B cell (primary cell): ENCODE data around the gene PATE1. TPM values are rescaled to one million over a fixed set of nuclear protein-coding genes. Genes with fewer than 3 reads are reported as not detected.

Source experiments
- ATAC-seq: fragments of 200-7000 bp; cut with Tn5 transposase; one replicate; pipeline ENCODE4 v1.10.0; 2021; ENCODE audit warnings: low read depth, mild to moderate bottlenecking, moderate number of reproducible peaks, moderate library complexity
- CTCF ChIA-PET: fragments of 350-600 bp; sonication (Branson Sonifier 250); formaldehyde crosslinking; loops from one replicate; lab custom pipeline; 2021; ENCODE audit warnings: antibody characterized with exemption, inconsistent platforms; lab: Charles Lee
- POLR2A ChIA-PET: fragments of 350-600 bp; sonication (Branson Sonifier 250); formaldehyde crosslinking; loops from one replicate; lab custom pipeline; 2021; ENCODE audit warnings: antibody characterized with exemption; lab: Charles Lee
- DNase-seq: peaks from one replicate; pipeline ENCODE4 v3.0.0; 2013
- H2AFZ ChIP-seq: 2 replicates; pipeline ENCODE4 v1.6.1; 2012; ENCODE audit warnings: mild to moderate bottlenecking, low read depth, low read length; ENCODE audit not compliant: insufficient read depth, poor library complexity, severe bottlenecking
- H3K27ac ChIP-seq, 2 donors: 1 replicate in 1 of 2; 2 replicates in 1 of 2; pipeline ENCODE4 v1.5.1; 2012 to 2013; ENCODE audit warnings: low read length in 2 of 2, mild to moderate bottlenecking in 2 of 2, moderate library complexity in 1 of 2
- H3K27me3 ChIP-seq, 4 experiments: fragments of 200-600 bp in 1 of 4; sonication (generic) in 1 of 4; replicated peaks in 1 of 4; 1 replicate in 2 of 4; 2 replicates in 2 of 4; pipeline versions ENCODE4 v1.6.1 to v1.7.0; 2013 to 2016; ENCODE audit warnings: low read length in 3 of 4, mild to moderate bottlenecking in 2 of 4, mixed read lengths in 1 of 4, moderate library complexity in 1 of 4; ENCODE audit not compliant: insufficient read depth in 4 of 4, control insufficient read depth in 3 of 4; ENCODE audit errors: control extremely low read depth in 1 of 4
- H3K36me3 ChIP-seq, 2 experiments: replicated peaks in 1 of 2; 1 replicate in 1 of 2; 2 replicates in 1 of 2; pipeline versions ENCODE4 v1.6.1 to v1.7.1; 2013; ENCODE audit warnings: low read length in 1 of 2; ENCODE audit not compliant: insufficient read depth in 2 of 2, control insufficient read depth in 1 of 2; ENCODE audit errors: control extremely low read depth in 1 of 2, extremely low read depth in 1 of 2
- H3K4me1 ChIP-seq, 2 donors: fragments of 200-600 bp in 1 of 2; sonication (generic) in 1 of 2; 1 replicate in 1 of 2; 2 replicates in 1 of 2; pipeline versions ENCODE4 v1.5.1 to v1.6.1; 2013 to 2017; ENCODE audit warnings: low read length in 2 of 2; ENCODE audit not compliant: control insufficient read depth in 2 of 2, insufficient read depth in 2 of 2
- H3K4me2 ChIP-seq: replicated peaks from 2 replicates; pipeline ENCODE3; 2012; ENCODE audit warnings: mild to moderate bottlenecking, low read depth, low read length; ENCODE audit not compliant: poor library complexity, severe bottlenecking
- H3K4me3 ChIP-seq, 5 experiments: fragments of 200-600 bp in 1 of 5; sonication (generic) in 1 of 5; 1 replicate in 3 of 5; 2 replicates in 2 of 5; pipeline versions ENCODE4 v1.5.1 to v1.7.0; 2011 to 2016; ENCODE audit warnings: low read length in 4 of 5, mild to moderate bottlenecking in 4 of 5, low read depth in 2 of 5, control low read depth in 1 of 5, moderate library complexity in 1 of 5; ENCODE audit not compliant: insufficient read depth in 1 of 5; ENCODE audit errors: control extremely low read depth in 1 of 5, extremely low read depth in 1 of 5
- H3K79me2 ChIP-seq: fragments of 200-600 bp; sonication (generic); one replicate; pipeline ENCODE4 v1.6.0; 2016; ENCODE audit warnings: low read length; ENCODE audit not compliant: control insufficient read depth, insufficient read depth
- H3K9ac ChIP-seq: fragments of 200-600 bp; sonication (generic); 2 replicates; pipeline ENCODE4 v1.6.1; 2017; ENCODE audit warnings: mild to moderate bottlenecking, low read length, moderate library complexity
- H3K9me3 ChIP-seq, 3 donors: one replicate each; pipeline versions ENCODE4 v1.6.1 to v1.7.1; 2013; ENCODE audit warnings: low read length in 2 of 3; ENCODE audit not compliant: control insufficient read depth in 2 of 3, insufficient read depth in 1 of 3; ENCODE audit errors: control extremely low read depth in 1 of 3
- H4K20me1 ChIP-seq: 2 replicates; pipeline ENCODE4 v1.6.0; 2012; ENCODE audit warnings: mild to moderate bottlenecking, low read length; ENCODE audit not compliant: insufficient read depth, control insufficient read depth, poor library complexity, severe bottlenecking
- H3K27ac Mint-ChIP-seq: one replicate; pipeline ENCODE4 v1.8.0; 2021; ENCODE audit warnings: mixed read lengths
- H3K27me3 Mint-ChIP-seq: one replicate; pipeline ENCODE4 v1.8.0; 2021; ENCODE audit warnings: mixed read lengths
- H3K4me1 Mint-ChIP-seq: one replicate; pipeline ENCODE4 v1.8.0; 2021; ENCODE audit warnings: mixed read lengths
- H3K4me3 Mint-ChIP-seq: one replicate; pipeline ENCODE4 v1.8.0; 2021; ENCODE audit warnings: mixed read lengths
- H3K9me3 Mint-ChIP-seq: one replicate; pipeline ENCODE4 v1.8.0; 2022; ENCODE audit warnings: mixed read lengths; ENCODE audit not compliant: insufficient read depth
- CTCF ChIP-seq: fragments of 200-600 bp; IDR thresholded peaks from one replicate; pipeline ENCODE4 v1.8.0; 2022; ENCODE audit warnings: antibody characterized with exemption, mild to moderate bottlenecking
- EZH2 ChIP-seq: IDR thresholded peaks from 2 replicates; pipeline ENCODE4 v1.6.1; 2012; ENCODE audit warnings: borderline replicate concordance, low read depth, mild to moderate bottlenecking, moderate library complexity, low read length; ENCODE audit not compliant: insufficient read depth, poor library complexity, severe bottlenecking
- WGBS: methylation state at CpG from one replicate; pipeline ENCODE4 v1.1.5; 2013; ENCODE audit warnings: missing lambda C conversion rate; ENCODE audit not compliant: insufficient coverage; 5-methylcytosine and 5-hydroxymethylcytosine counted together
- intact Hi-C: fragments of 100-400 bp; cut with micrococcal nuclease; formaldehyde crosslinking; loops from one replicate; pipeline ENCODE4 v1.10.0; 2022
- polyA plus RNA-seq: library from polyadenylated mRNA; depleted of rRNA; stranded (reverse); fragments of >200 nt; gene quantifications from 2 replicates; pipeline ENCODE4 v1.2.3, GENCODE V29; 2012
- total RNA-seq, 2 donors: library from RNA; stranded (reverse); fragments of 120-200 nt in 1 of 2; gene quantifications; 1 replicate in 1 of 2; 2 replicates in 1 of 2; pipeline versions ENCODE4 v1.2.3 to v1.2.4, GENCODE V29; 2013 to 2022

PATE1 gene
- total and polyA plus RNA-seq, 2 donors (not counting 1 experiment from before 2014, with no cell fraction given): not detected

DNA sequence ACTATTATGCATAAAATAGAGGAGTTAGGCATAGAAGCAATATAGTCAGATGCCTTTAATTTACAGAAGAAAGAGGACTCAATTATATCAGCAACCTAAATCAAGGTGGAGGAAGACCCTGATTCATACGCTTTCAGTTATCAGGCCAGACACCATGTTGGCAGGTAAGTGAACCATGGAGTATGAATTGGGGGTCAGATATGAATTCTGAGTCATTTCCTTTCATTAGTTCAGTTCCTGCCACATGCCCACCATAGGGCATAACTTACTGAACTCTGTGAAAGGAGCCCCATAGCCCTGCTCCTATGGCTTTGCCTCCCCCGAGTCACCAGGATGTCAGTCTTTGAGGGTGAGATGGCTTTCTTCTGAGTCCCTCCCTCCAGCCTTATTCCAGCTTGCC, 17.4 kb downstream of the PATE1 start:
- Histone ChIP-seq H3K4me3 (no peak overlapping the region), H3K9ac (no peak overlapping the region), H3K9me3 (peaks cover 0 to 4% (median 0%) of the 10 kb centered on the region in 3 donors), H3K27me3 (peaks cover 0 to 4% (median 0%) of the 10 kb centered on the region in 4 experiments), H3K36me3 (no peaks in the 10 kb centered on the region), H2AFZ (no peak overlapping the region), H3K4me2 (no peak overlapping the region), H4K20me1 (no peaks in the 10 kb centered on the region), H3K4me1 (no peaks in the 10 kb centered on the region), H3K79me2 (no peaks in the 10 kb centered on the region), H3K27ac (no peak overlapping the region)
- DNase-seq: no peak
- Mint-ChIP-seq H3K27ac (no peak overlapping the region), H3K4me1 (no peaks in the 10 kb centered on the region), H3K4me3 (no peak overlapping the region), H3K9me3 (peaks cover 8% of the 10 kb centered on the region), H3K27me3 (peaks cover 13% of the 10 kb centered on the region)
- POLR2A ChIA-PET: no interaction called here
- WGBS: no CpG with 5 or more reads among the region's 2 CpGs
- CTCF ChIA-PET: no interaction called here
- no peak for ATAC-seq
- intact Hi-C loops: no loop called here
- TF ChIP-seq CTCF (no peak), EZH2 (no peak)

GRCh38 chr11:125766251-125766650, 20.2 kb downstream of the PATE1 start:
- H4K20me1 ChIP-seq: no peaks in the 10 kb centered on the region
- H2AFZ ChIP-seq: no peak overlapping the region
- no peaks in the 10 kb centered on the region for H3K36me3 ChIP-seq
- DNase-seq (no peak), ATAC-seq (no peak)
- no peaks in the 10 kb centered on the region for H3K79me2 ChIP-seq
- no peak overlapping the region for H3K4me3 ChIP-seq
- intact Hi-C loops: no loop called here
- Mint-ChIP-seq H3K4me3 (no peak overlapping the region), H3K27me3 (peaks cover 8% of the 10 kb centered on the region), H3K9me3 (peaks cover 5% of the 10 kb centered on the region), H3K27ac (no peak overlapping the region), H3K4me1 (no peaks in the 10 kb centered on the region)
- peaks cover 0 to 4% (median 0%) of the 10 kb centered on the region in 4 experiments for H3K27me3 ChIP-seq
- POLR2A ChIA-PET: no interaction called here
- no peak overlapping the region for H3K4me2 ChIP-seq
- 100% methylated on average over 1 of the region's 1 CpG for WGBS
- peaks cover 0 to 4% (median 0%) of the 10 kb centered on the region in 3 donors for H3K9me3 ChIP-seq
- no peaks in the 10 kb centered on the region for H3K4me1 ChIP-seq
- TF ChIP-seq CTCF (no peak), EZH2 (no peak)
- H3K9ac ChIP-seq: no peak overlapping the region
- CTCF ChIA-PET: no interaction called here
- H3K27ac ChIP-seq: no peak overlapping the region
